Transverse colon (tissue), 4 donors: ENCODE results near the gene TRPV3. TPM values are rescaled to one million over a fixed set of nuclear protein-coding genes. Genes with fewer than 3 reads are reported as not detected.

Source experiments
- DNase-seq: peaks from one replicate; pipeline ENCODE4 v3.0.0-alpha.2; 2019
- H3K27ac ChIP-seq, 4 donors: fragments of 200-600 bp; sonication (generic); 2 replicates each; pipeline ENCODE4 v1.5.1; 2016 to 2018; ENCODE audit warnings: inconsistent platforms in 4 of 4
- H3K27me3 ChIP-seq: fragments of 200-600 bp; sonication (generic); 2 replicates; pipeline ENCODE4 v1.5.1; 2017; ENCODE audit warnings: inconsistent platforms
- H3K36me3 ChIP-seq, 4 donors: fragments of 200-600 bp; sonication (generic); 2 replicates each; pipeline ENCODE4 v1.5.1; 2017 to 2019; ENCODE audit warnings: inconsistent platforms in 4 of 4
- H3K4me1 ChIP-seq, 4 donors: fragments of 200-600 bp; sonication (generic); 2 replicates each; pipeline ENCODE4 v1.5.1; 2017 to 2020; ENCODE audit warnings: inconsistent platforms in 4 of 4
- H3K4me3 ChIP-seq, 4 donors: fragments of 200-600 bp; sonication (generic); 1 replicate in 1 of 4; 2 replicates in 3 of 4; pipeline versions ENCODE4 v1.5.1 to v1.6.1; 2017 to 2019; ENCODE audit warnings: inconsistent platforms in 4 of 4
- H3K9me3 ChIP-seq, 2 donors: fragments of 200-600 bp; sonication (generic); 2 replicates each; pipeline ENCODE4 v1.5.1; 2017 to 2019; ENCODE audit warnings: inconsistent platforms in 2 of 2
- EP300 ChIP-seq: sonication (generic); formaldehyde crosslinking; IDR thresholded peaks from one replicate; pipeline ENCODE4 v1.6.1; 2017; ENCODE audit warnings: antibody characterized with exemption, low read depth
- POLR2A ChIP-seq: fragments of 450-650 bp; IDR thresholded peaks from one replicate; pipeline ENCODE4 v1.6.1; 2016; ENCODE audit warnings: antibody characterized with exemption, mild to moderate bottlenecking, moderate library complexity
- POLR2AphosphoS5 ChIP-seq, 3 donors: sonication (generic); formaldehyde crosslinking; IDR thresholded peaks; one replicate each; pipeline ENCODE4 v1.6.1; 2016; ENCODE audit warnings: antibody characterized with exemption in 3 of 3
- WGBS, 2 donors: methylation state at CpG; one replicate each; pipeline ENCODE4 v1.1.5; 2018; ENCODE audit warnings: low coverage in 1 of 2; 5-methylcytosine and 5-hydroxymethylcytosine counted together
- in situ Hi-C, 4 donors: fragments of 200-750 bp; cut with MboI; loops; one replicate each; pipeline versions ENCODE4 v1.15.0 to v1.15.1; 2017; ENCODE audit warnings: low sequenced_read_pairs in 3 of 4, low pct_ligation_motif_present in 1 of 4, low pct_unique_long_range_greater_than_20kb in 1 of 4
- intact Hi-C: fragments of 100-400 bp; cut with DNase I; formaldehyde crosslinking; loops from one replicate; pipeline ENCODE4 v1.15.1; 2023; ENCODE audit warnings: low total_unique reads
- total RNA-seq, 4 donors: library from RNA; depleted of rRNA; stranded (reverse); fragments of >200 nt; gene quantifications; one replicate each; pipeline ENCODE4 v1.1.0, GENCODE V29; 2016
- TF ChIP-seq, protein P1 (sequence below), 5 experiments: fragments of 200-600 bp in 3 of 5; fragments of 450-650 bp in 2 of 5; sonication (generic) in 3 of 5; IDR thresholded peaks; 1 replicate in 2 of 5; 2 replicates in 3 of 5; pipeline ENCODE4 v1.5.1; 2016 to 2017; ENCODE audit warnings: antibody characterized with exemption in 5 of 5, inconsistent platforms in 3 of 5, mild to moderate bottlenecking in 2 of 5, moderate library complexity in 1 of 5

TRPV3 gene
- total RNA-seq, 4 donors from 2014 or later = 0.20 to 7.1 (median 3.7) TPM

DNA sequence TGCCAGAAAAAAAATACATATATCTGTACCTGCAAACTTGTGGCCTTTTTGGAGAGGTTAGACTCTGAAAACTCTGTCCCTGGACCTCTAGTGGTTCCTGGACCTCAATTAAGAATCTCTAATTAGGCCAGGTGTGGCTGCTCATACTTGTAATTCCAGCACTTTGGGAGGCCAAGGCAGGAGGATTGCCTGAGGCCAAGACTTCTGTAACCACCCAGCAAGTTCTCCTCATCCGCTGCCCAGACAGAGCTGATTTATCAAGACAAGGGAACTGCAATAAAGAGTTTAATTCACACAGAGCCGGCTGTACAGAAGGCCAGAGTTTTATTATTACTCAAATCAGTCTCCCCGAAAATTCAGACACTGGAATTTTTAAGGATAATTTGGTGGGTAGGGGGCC is 77.6 kb downstream of the TRPV3 start:
- H3K4me1 ChIP-seq = peaks cover 0 to 22% (median 7%) of the 10 kb centered on the region in 4 donors
- WGBS, 2 donors = 81% methylated on average over 3 of the region's 3 CpGs; no CpG with 5 or more reads in 1 of the 2 donors
- TF ChIP-seq POLR2A = no peak
- TF ChIP-seq POLR2AphosphoS5 (IDR thresholded peaks at IDR 0.05) = no peak
- no peak for TF ChIP-seq EP300
- TF ChIP-seq, protein P1, sequence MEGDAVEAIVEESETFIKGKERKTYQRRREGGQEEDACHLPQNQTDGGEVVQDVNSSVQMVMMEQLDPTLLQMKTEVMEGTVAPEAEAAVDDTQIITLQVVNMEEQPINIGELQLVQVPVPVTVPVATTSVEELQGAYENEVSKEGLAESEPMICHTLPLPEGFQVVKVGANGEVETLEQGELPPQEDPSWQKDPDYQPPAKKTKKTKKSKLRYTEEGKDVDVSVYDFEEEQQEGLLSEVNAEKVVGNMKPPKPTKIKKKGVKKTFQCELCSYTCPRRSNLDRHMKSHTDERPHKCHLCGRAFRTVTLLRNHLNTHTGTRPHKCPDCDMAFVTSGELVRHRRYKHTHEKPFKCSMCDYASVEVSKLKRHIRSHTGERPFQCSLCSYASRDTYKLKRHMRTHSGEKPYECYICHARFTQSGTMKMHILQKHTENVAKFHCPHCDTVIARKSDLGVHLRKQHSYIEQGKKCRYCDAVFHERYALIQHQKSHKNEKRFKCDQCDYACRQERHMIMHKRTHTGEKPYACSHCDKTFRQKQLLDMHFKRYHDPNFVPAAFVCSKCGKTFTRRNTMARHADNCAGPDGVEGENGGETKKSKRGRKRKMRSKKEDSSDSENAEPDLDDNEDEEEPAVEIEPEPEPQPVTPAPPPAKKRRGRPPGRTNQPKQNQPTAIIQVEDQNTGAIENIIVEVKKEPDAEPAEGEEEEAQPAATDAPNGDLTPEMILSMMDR (IDR thresholded peaks at IDR 0.05) = no peak
- no peak for DNase-seq
- no peaks in the 10 kb centered on the region for H3K36me3 ChIP-seq
- in situ Hi-C loops = loop anchor here in 1 of 4 donors (25.0 kb wide), 1 partner anchor 93 kb away; the partner anchor contains the start of genes OR1E1 and OR3A2
- intact Hi-C loops = no loop called here
- H3K9me3 ChIP-seq = no peaks in the 10 kb centered on the region
- H3K4me3 ChIP-seq = no peak overlapping the region
- H3K27ac ChIP-seq = no peak overlapping the region
- H3K27me3 ChIP-seq = no peaks in the 10 kb centered on the region

DNA sequence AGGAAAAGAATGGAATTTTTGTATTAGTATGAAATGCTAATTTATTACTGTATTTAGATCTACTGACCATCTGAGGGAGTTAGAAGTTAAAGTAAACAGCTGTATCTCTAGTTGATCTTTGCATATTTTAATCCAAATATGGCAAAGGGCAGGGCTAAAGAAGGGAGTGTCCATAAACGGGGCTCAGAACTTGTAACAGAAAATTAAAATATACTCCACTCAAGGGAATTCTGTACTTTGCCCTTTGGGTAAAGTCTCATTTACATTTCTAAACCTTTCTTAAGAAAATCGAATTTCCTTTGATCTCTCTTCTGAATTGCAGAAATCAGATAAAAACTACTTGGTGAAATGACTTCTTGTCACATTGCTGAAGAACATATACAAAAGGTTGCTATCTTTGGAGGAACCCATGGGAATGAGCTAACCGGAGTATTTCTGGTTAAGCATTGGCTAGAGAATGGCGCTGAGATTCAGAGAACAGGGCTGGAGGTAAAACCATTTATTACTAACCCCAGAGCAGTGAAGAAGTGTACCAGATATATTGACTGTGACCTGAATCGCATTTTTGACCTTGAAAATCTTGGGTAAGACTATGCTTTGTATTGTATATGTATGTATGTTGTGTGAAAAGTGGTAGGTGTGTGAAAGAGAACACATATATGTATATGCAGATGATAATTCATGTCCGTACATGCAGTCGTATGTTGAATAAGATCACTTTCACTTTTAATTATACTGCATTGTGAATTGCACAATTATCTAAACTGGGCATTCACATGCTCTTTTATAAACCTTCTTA is 81.6 kb downstream of the TRPV3 start, which contains the start of gene ASPA:
Gene ASPA (plus strand): TSS at position 186 of the 799 bp plus-strand sequence. CDS start 163 bp downstream, at position 349.
- TF ChIP-seq POLR2AphosphoS5 (IDR thresholded peaks at IDR 0.05) (no peak), POLR2A (no peak), EP300 (no peak)
- TF ChIP-seq, protein P1 (IDR thresholded peaks at IDR 0.05) = no peak
- WGBS, 2 donors = 19 to 28% methylated on average over 7 of the region's 7 CpGs
- intact Hi-C loops (no loop called here), in situ Hi-C loops (loop anchor here in 1 of 4 donors (25.0 kb wide), 1 partner anchor 89 kb away; the partner anchor contains the start of genes OR1E1 and OR3A2)
- H3K9me3 ChIP-seq = no peaks in the 10 kb centered on the region
- peak within 1 kb of the TSS; percentile 69 to 84 (median 74) for H3K27ac ChIP-seq
- peak within 1 kb of the TSS in 3 of 4 donors; percentile 13 to 45 (median 16) for H3K4me3 ChIP-seq
- no peak for DNase-seq
- peaks cover 11 to 38% (median 18%) of the 10 kb centered on the region in 4 donors for H3K4me1 ChIP-seq
- no peaks in the 10 kb centered on the region for H3K36me3 ChIP-seq
- H3K27me3 ChIP-seq = no peaks in the 10 kb centered on the region

DNA sequence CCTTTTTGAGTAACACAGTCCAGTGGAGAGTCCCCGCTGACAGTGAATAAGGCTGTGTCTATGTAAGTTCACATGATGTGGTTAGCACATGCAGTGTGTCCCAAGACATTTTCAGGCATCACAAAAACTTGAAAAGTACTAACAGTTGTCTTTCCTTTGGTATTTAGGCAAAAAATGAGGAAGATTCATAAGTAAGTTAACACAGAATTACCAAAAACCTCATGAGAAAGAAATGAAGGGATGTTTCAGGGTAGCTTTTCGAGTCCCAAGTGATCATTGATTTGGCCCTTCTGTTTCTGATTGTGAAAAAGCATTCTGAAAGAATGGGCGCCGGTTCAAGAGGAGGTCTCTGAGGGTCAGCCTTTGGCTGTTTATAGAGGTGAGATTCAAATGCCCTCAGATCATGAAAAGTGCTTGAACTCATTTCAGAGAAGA is 82.3 kb downstream of the TRPV3 start:
- intact Hi-C loops (no loop called here), in situ Hi-C loops (loop anchor here in 1 of 4 donors (25.0 kb wide), 1 partner anchor 88 kb away; the partner anchor contains the start of genes OR1E1 and OR3A2)
- H3K9me3 ChIP-seq = no peaks in the 10 kb centered on the region
- peak overlapping the region in 1 of 4 donors; percentile 45 for H3K4me3 ChIP-seq
- DNase-seq = no peak
- H3K27ac ChIP-seq = peak overlapping the region; percentile 69 to 84 (median 74)
- no peaks in the 10 kb centered on the region for H3K27me3 ChIP-seq
- peaks cover 11 to 38% (median 18%) of the 10 kb centered on the region in 4 donors for H3K4me1 ChIP-seq
- H3K36me3 ChIP-seq = no peaks in the 10 kb centered on the region
- TF ChIP-seq POLR2A (no peak), EP300 (no peak), POLR2AphosphoS5 (IDR thresholded peaks at IDR 0.05) (no peak)
- TF ChIP-seq, protein P1 (IDR thresholded peaks at IDR 0.05) = no peak
- WGBS, 2 donors = 61 to 66% methylated on average over 3 to 4 of the region's 4 CpGs

DNA sequence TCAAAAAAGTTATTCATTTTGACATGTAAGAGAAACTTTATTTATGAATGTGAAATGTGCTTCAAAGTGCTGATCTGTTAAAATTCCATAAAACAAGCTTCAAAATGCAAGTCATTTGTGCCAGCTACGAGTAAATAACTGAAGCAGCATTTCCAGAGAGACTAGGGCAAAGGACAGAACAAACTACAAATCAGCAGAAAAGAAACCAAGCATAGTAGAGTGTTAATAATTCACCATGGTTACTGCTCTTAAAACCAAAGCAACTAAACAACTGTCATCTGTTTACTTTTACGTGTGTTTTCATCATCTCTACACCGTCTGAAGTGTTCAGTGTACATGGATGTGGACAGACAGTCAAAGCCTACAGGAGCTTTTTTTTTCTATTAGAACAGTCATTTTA is 83.4 kb downstream of the TRPV3 start:
- Histone ChIP-seq H3K27ac (peak overlapping the region; percentile 69 to 84 (median 74)), H3K27me3 (no peaks in the 10 kb centered on the region), H3K4me1 (peaks cover 11 to 38% (median 18%) of the 10 kb centered on the region in 4 donors), H3K9me3 (no peaks in the 10 kb centered on the region), H3K36me3 (no peaks in the 10 kb centered on the region), H3K4me3 (no peak overlapping the region)
- no peak for DNase-seq
- TF ChIP-seq, protein P1 (IDR thresholded peaks at IDR 0.05) = no peak
- TF ChIP-seq POLR2AphosphoS5 (IDR thresholded peaks at IDR 0.05) (peak in 1 of 3 donors; percentile 45), EP300 (no peak), POLR2A (no peak)
- intact Hi-C loops (no loop called here), in situ Hi-C loops (loop anchor here in 1 of 4 donors (25.0 kb wide), 1 partner anchor 112 kb away; no protein-coding TSS in a partner anchor)
- 21 to 34% methylated on average over 3 of the region's 3 CpGs for WGBS, 2 donors
